Measurements from ENCODE around the gene MARCHF9. TPM values are rescaled to one million over a fixed set of nuclear protein-coding genes. Genes with fewer than 3 reads are reported as not detected.
"Not testable (repeated sequence)": the region's sequence is repeated elsewhere in the genome, so short reads cannot be mapped to it uniquely, and the experiment has no call there.

Gene MARCHF9
- total RNA-seq, 1 donor from 2014 or later = 34.3 TPM

DNA sequence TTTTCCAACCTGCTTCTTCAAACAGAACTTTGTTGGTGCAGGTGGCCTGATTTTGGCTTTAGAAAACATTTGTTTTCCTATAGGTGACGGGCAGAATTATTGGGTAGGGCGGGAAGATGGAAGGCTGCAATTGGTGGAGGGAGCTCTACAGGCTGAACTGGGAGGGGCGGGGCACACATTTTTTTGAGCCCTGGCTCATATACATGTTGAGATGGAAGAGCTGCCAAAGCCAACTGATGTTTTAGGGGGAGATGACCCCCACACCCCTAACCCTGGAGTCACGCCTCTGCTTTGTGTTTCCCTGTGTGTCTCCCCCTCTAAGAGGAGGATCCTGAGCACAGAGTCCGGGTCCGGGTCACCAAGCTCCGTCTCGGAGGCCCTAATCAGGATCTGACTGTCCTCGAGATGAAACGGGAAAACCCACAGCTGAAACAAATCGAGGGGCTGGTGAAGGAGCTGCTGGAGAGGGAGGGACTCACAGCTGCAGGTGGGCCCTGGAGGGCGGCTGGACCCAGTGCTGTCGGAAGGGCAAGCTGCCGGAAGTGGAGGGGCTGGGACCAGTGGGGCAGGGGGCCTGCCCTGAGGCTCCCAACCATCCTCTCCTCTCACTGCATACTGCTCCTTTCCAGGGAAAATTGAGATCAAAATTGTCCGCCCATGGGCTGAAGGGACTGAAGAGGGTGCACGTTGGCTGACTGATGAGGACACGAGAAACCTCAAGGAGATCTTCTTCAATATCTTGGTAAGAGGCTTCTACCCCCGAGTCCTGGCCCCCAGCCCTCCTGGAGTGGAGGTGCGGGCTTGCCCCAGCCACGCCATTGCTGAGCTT, 34.9 kb upstream of the MARCHF9 start:
- peaks cover 24% of the 10 kb centered on the region for H3K27me3 Mint-ChIP-seq
- H3K4me3 Mint-ChIP-seq (ENCODE audit: low read depth) = no peak overlapping the region
- no peak for DNase-seq (ENCODE audit: low spot score, unreplicated experiment)
- TF ChIP-seq CTCF (IDR thresholded peaks at IDR 0.05; ENCODE audit: unreplicated experiment) = no peak
- no peak overlapping the region for H3K27ac Mint-ChIP-seq
- H3K4me1 Mint-ChIP-seq (ENCODE audit: low read depth) = no peaks in the 10 kb centered on the region
- peaks cover 17% of the 10 kb centered on the region for H3K36me3 Mint-ChIP-seq (ENCODE audit: insufficient read depth)
- no peaks in the 10 kb centered on the region for H3K9me3 Mint-ChIP-seq (ENCODE audit: low read depth)

DNA sequence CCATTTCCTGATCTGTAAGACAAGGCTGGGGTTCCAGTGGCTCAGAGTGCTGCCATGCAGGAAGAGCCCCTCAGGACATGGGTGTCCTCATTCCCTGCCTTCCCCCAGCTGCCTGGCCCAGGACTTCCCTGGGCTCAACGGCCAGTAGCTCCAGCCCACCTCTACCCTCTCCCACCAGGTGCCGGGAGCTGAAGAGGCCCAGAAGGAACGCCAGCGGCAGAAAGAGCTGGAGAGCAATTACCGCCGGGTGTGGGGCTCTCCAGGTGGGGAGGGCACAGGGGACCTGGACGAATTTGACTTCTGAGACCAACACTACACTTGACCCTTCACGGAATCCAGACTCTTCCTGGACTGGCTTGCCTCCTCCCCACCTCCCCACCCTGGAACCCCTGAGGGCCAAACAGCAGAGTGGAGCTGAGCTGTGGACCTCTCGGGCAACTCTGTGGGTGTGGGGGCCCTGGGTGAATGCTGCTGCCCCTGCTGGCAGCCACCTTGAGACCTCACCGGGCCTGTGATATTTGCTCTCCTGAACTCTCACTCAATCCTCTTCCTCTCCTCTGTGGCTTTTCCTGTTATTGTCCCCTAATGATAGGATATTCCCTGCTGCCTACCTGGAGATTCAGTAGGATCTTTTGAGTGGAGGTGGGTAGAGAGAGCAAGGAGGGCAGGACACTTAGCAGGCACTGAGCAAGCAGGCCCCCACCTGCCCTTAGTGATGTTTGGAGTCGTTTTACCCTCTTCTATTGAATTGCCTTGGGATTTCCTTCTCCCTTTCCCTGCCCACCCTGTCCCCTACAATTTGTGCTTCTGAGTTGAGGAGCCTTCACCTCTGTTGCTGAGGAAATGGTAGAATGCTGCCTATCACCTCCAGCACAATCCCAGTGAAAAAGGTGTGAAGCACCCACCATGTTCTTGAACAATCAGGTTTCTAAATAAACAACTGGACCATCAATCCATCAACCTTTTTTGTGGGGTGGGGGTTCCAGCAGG, 34.0 kb upstream of the MARCHF9 start:
- Mint-ChIP-seq H3K27ac (no peak overlapping the region), H3K9me3 (ENCODE audit: low read depth) (no peaks in the 10 kb centered on the region), H3K4me3 (ENCODE audit: low read depth) (no peak overlapping the region), H3K4me1 (ENCODE audit: low read depth) (no peaks in the 10 kb centered on the region), H3K36me3 (ENCODE audit: insufficient read depth) (peaks cover 14% of the 10 kb centered on the region), H3K27me3 (peaks cover 31% of the 10 kb centered on the region)
- no peak for DNase-seq (ENCODE audit: low spot score, unreplicated experiment)
- no peak for TF ChIP-seq CTCF (IDR thresholded peaks at IDR 0.05; ENCODE audit: unreplicated experiment)

DNA sequence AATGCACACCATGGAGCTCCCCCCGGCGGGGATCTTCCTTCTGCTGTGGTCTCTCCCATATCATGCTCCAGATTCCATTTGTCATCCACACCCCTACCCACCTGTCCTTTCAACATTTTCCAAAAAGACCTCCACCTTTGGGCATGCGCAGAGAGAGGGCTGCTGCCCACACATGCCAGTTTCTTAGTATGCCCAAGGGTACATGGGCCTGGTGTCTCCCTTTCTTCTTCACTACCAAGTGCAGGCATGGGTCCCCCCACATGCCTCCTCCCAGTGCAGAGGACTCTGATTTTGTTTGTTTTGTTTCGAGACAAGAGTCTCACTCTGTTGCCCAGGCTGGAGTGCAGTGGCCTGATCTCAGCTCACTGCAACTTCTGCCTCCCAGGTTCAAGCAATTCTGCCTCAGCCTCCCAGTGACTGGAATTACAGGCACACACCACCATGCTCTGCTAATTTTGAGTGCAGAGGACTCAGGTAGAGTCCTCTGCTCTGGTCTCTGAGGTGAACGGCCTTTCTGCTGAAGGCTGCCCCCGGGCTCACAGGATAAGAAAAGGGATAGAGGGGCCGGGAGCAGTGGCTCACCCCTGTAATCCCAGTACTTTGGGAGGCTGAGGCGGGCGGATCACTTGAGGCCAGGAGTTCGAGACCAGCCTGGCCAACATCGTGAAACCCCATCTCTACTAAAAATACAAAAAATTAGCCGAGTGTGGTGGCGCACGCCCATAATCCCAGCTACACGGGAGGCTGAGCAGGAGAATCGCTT, 32.9 kb upstream of the MARCHF9 start:
- not testable (repeated sequence) for DNase-seq (ENCODE audit: low spot score, unreplicated experiment); H3K27ac Mint-ChIP-seq

GRCh38 chr12:57722716-57723629, 31.9 kb upstream of the MARCHF9 start:
- no peak overlapping the region for H3K27ac Mint-ChIP-seq

More for the DNA sequence above, 32.9 kb upstream of the MARCHF9 start:
- H3K36me3 Mint-ChIP-seq (ENCODE audit: insufficient read depth) = peaks cover 14% of the 10 kb centered on the region
- not testable (repeated sequence) for H3K9me3 Mint-ChIP-seq (ENCODE audit: low read depth); H3K4me1 Mint-ChIP-seq (ENCODE audit: low read depth); H3K4me3 Mint-ChIP-seq (ENCODE audit: low read depth)
- peaks cover 39% of the 10 kb centered on the region for H3K27me3 Mint-ChIP-seq

More at GRCh38 chr12:57722716-57723629, 31.9 kb upstream of the MARCHF9 start:
- no peak for DNase-seq (ENCODE audit: low spot score, unreplicated experiment)
- TF ChIP-seq CTCF (IDR thresholded peaks at IDR 0.05; ENCODE audit: unreplicated experiment) = no peak
- H3K9me3 Mint-ChIP-seq (ENCODE audit: low read depth) = no peaks in the 10 kb centered on the region
- H3K27me3 Mint-ChIP-seq = peaks cover 48% of the 10 kb centered on the region
- H3K4me1 Mint-ChIP-seq (ENCODE audit: low read depth) = peaks cover 5% of the 10 kb centered on the region
- H3K4me3 Mint-ChIP-seq (ENCODE audit: low read depth) = no peak overlapping the region
- peaks cover 13% of the 10 kb centered on the region for H3K36me3 Mint-ChIP-seq (ENCODE audit: insufficient read depth)
